Body of pancreas (tissue), 4 donors: ENCODE results near the gene HCAR2. TPM values are rescaled to one million over a fixed set of nuclear protein-coding genes. Genes with fewer than 3 reads are reported as not detected.
"Not testable (repeated sequence)": the region's sequence is repeated elsewhere in the genome, so short reads cannot be mapped to it uniquely, and the experiment has no call there.

Experiments used
- ATAC-seq: fragments of 150-250 bp; one replicate; pipeline ENCODE4 v1.9.1; 2016
- DNase-seq, 4 donors: peaks; one replicate each; pipeline ENCODE4 v3.0.0-alpha.2; 2019
- H3K27ac ChIP-seq, 4 donors: fragments of 200-600 bp; sonication (generic); 1 replicate in 3 of 4; 2 replicates in 1 of 4; pipeline versions ENCODE4 v1.5.1 to v1.6.1; 2016 to 2019; ENCODE audit warnings: mild to moderate bottlenecking in 1 of 4, mixed read lengths in 1 of 4, moderate library complexity in 1 of 4
- H3K27me3 ChIP-seq, 2 donors: fragments of 200-600 bp; sonication (generic); one replicate each; pipeline ENCODE4 v1.6.0; 2016; ENCODE audit warnings: mild to moderate bottlenecking in 1 of 2
- H3K36me3 ChIP-seq, 2 donors: fragments of 200-600 bp; sonication (generic); replicated peaks in 1 of 2; 2 replicates each; pipeline ENCODE4 v1.5.1; 2016; ENCODE audit warnings: low read depth in 2 of 2; ENCODE audit not compliant: insufficient read depth in 1 of 2
- H3K4me1 ChIP-seq: fragments of 200-600 bp; sonication (generic); one replicate; pipeline ENCODE4 v1.6.0; 2016
- H3K4me3 ChIP-seq, 2 donors: fragments of 200-600 bp; sonication (generic); 1 replicate in 1 of 2; 2 replicates in 1 of 2; pipeline ENCODE4 v1.5.1; 2016 to 2019
- H3K9me3 ChIP-seq, 3 donors: fragments of 200-600 bp; sonication (generic); 1 replicate in 2 of 3; 2 replicates in 1 of 3; pipeline ENCODE4 v1.5.1; 2016
- CTCF ChIP-seq, 7 experiments: fragments of 450-650 bp in 4 of 7; fragments of 200-600 bp in 3 of 7; sonication (generic) in 3 of 7; IDR thresholded peaks; one replicate each; pipeline ENCODE4 v1.5.1; 2016 to 2019; ENCODE audit warnings: antibody characterized with exemption in 7 of 7
- POLR2A ChIP-seq, 3 donors: fragments of 450-650 bp; IDR thresholded peaks; one replicate each; pipeline ENCODE4 v1.6.1; 2016; ENCODE audit warnings: antibody characterized with exemption in 3 of 3, mild to moderate bottlenecking in 2 of 3
- WGBS, 2 donors: methylation state at CpG; one replicate each; pipeline ENCODE4 v1.1.5; 2017; 5-methylcytosine and 5-hydroxymethylcytosine counted together
- intact Hi-C: fragments of 100-400 bp; cut with DNase I; formaldehyde crosslinking; loops from one replicate; pipeline ENCODE4 v1.15.1; 2023
- total RNA-seq, 2 donors: library from RNA; depleted of rRNA; stranded (reverse); fragments of >200 nt; gene quantifications; one replicate each; pipeline ENCODE4 v1.1.0, GENCODE V29; 2016

Gene HCAR2
- total RNA-seq, 2 donors from 2014 or later, result not detected

DNA sequence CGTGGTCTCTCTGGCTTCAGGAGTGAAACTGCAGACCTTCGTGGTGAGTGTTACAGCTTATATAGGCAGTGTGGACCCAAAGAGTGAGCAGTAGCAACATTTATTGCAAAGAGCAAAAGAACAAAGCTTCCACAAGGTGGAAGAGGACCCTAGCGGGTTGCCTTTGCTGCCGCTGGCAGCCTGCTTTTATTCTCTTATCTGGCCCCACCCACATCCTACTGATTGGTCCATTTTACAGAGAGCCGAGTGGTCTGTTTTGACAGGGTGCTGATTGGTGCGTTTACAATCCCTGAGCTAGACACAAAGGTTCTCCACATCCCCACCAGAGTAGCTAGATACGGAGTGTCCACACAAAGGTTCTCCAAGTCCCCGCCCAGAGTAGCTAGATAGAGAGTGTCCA, 27.1 kb downstream of the HCAR2 start:
- DNase-seq, ATAC-seq, H3K9me3 ChIP-seq, intact Hi-C loops, H3K4me3 ChIP-seq, H3K36me3 ChIP-seq, H3K27me3 ChIP-seq, H3K27ac ChIP-seq, H3K4me1 ChIP-seq: not testable (repeated sequence)
- 80 to 87% methylated on average over 2 to 8 of the region's 8 CpGs for WGBS, 2 donors

- Histone ChIP-seq H3K36me3 (no peaks in the 10 kb centered on the region), H3K27ac (no peak overlapping the region), H3K27me3 (no peaks in the 10 kb centered on the region), H3K4me1 (no peaks in the 10 kb centered on the region), H3K9me3 (no peaks in the 10 kb centered on the region), H3K4me3 (no peak overlapping the region)
- intact Hi-C loops, result no loop called here
- WGBS, 2 donors, result 70 to 81% methylated on average over 2 of the region's 2 CpGs
- no peak for TF ChIP-seq CTCF (IDR thresholded peaks at IDR 0.05)
- TF ChIP-seq POLR2A (IDR thresholded peaks at IDR 0.05), result no peak
- ATAC-seq, result no peak
- no peak for DNase-seq
These were observed 30.6 kb downstream of the HCAR2 start for GRCh38 chr12:122672515-122672914.

DNA sequence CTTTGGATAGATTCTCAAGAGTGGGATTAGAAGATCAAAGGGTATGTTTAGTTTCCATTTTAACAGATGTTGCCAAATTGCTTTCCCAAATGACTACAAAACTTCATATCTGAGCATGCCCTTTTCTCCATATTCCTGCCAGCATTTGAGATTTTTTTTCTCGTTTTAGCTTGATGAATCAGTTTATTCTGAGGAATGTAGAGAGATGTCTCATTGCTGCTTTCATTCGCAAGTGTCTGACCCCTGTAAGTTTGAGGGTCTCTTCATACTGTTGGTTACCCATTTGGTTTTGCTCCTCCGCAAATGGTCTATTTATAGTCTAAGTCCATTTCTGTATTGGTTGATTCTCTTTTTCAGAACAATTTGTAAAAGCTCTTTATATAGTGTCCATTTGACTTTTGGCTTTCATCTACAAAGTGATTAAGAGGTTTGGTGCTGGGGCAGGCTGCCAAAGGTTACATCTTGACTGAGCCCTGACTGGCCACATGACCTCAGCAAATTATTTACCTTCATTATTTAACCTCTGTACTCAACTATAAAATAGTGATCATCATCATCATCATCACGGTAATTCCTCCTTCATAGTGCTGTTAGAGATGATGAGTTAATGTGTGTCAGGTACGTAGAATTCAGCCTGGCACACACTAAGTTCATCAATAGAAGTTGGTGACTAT, 33.6 kb downstream of the HCAR2 start:
- Histone ChIP-seq H3K4me1 (no peaks in the 10 kb centered on the region), H3K9me3 (no peaks in the 10 kb centered on the region), H3K36me3 (no peaks in the 10 kb centered on the region), H3K27ac (no peak overlapping the region), H3K27me3 (no peaks in the 10 kb centered on the region), H3K4me3 (no peak overlapping the region)
- intact Hi-C loops, result no loop called here
- DNase-seq (peak in 1 of 4 donors; percentile 9), ATAC-seq (no peak)
- 62 to 66% methylated on average over 5 of the region's 5 CpGs for WGBS, 2 donors
- TF ChIP-seq POLR2A (IDR thresholded peaks at IDR 0.05), result no peak
- no peak for TF ChIP-seq CTCF (IDR thresholded peaks at IDR 0.05)

DNA sequence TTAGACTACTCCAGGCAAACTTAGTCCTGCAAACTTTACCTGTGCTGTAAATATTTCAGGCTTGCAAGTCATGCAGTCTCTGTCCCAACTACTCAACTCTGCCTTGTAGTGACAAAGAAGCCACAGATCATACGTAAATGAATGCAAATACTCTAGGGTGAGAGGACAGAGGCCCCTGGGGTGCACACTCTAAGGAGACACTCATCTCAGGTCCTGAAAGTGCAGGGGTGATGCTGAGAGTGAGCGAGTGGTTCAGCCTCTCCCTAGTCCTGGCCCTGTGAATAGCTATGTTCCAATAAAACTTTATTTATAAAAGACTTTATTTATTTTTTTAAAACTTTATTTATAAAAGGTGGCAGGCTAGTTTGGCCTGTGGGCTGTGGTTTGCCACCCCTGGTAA, 34.9 kb downstream of the HCAR2 start:
- DNase-seq (no peak), ATAC-seq (no peak)
- Histone ChIP-seq H3K36me3 (no peaks in the 10 kb centered on the region), H3K27me3 (no peaks in the 10 kb centered on the region), H3K4me3 (no peak overlapping the region), H3K4me1 (no peaks in the 10 kb centered on the region), H3K9me3 (no peaks in the 10 kb centered on the region), H3K27ac (no peak overlapping the region)
- WGBS, 2 donors, result 76 to 77% methylated on average over 2 of the region's 2 CpGs
- TF ChIP-seq POLR2A (IDR thresholded peaks at IDR 0.05), result no peak
- TF ChIP-seq CTCF (IDR thresholded peaks at IDR 0.05), result no peak
- intact Hi-C loops, result no loop called here

- no peaks in the 10 kb centered on the region for H3K4me1 ChIP-seq
- TF ChIP-seq POLR2A (IDR thresholded peaks at IDR 0.05) (no peak), CTCF (IDR thresholded peaks at IDR 0.05) (no peak)
- no peak overlapping the region for H3K4me3 ChIP-seq
- 83 to 96% methylated on average over 5 of the region's 5 CpGs for WGBS, 2 donors
- DNase-seq, result no peak
- H3K36me3 ChIP-seq, result no peaks in the 10 kb centered on the region
- no peak for ATAC-seq
- H3K27me3 ChIP-seq, result no peaks in the 10 kb centered on the region
- H3K9me3 ChIP-seq, result no peaks in the 10 kb centered on the region
- no peak overlapping the region for H3K27ac ChIP-seq
- intact Hi-C loops, result no loop called here
These were observed 37.4 kb downstream of the HCAR2 start for GRCh38 chr12:122665759-122666158.
